Vagina (tissue), 2 donors: ENCODE results near the gene ADGRA3. TPM values are rescaled to one million over a fixed set of nuclear protein-coding genes. Genes with fewer than 3 reads are reported as not detected.

Source experiments
- DNase-seq, 2 donors: peaks; one replicate each; pipeline ENCODE4 v3.0.0-alpha.2; 2017; ENCODE audit errors: extremely low spot score in 2 of 2
- H3K27ac ChIP-seq: fragments of 200-600 bp; sonication (generic); one replicate; pipeline ENCODE4 v1.5.1; 2019
- H3K27me3 ChIP-seq: fragments of 200-600 bp; sonication (generic); one replicate; pipeline ENCODE4 v1.5.1; 2019
- H3K36me3 ChIP-seq, 2 donors: fragments of 200-600 bp; sonication (generic); one replicate each; pipeline ENCODE4 v1.5.1; 2017 to 2019
- H3K4me1 ChIP-seq: fragments of 200-600 bp; sonication (generic); one replicate; pipeline ENCODE4 v1.5.1; 2019
- H3K4me3 ChIP-seq, 2 donors: fragments of 200-600 bp; sonication (generic); 1 replicate in 1 of 2; 2 replicates in 1 of 2; pipeline ENCODE4 v1.5.1; 2016 to 2019
- H3K9me3 ChIP-seq: fragments of 200-600 bp; sonication (generic); one replicate; pipeline ENCODE4 v1.5.1; 2019
- POLR2A ChIP-seq, 2 donors: fragments of 450-650 bp; IDR thresholded peaks; one replicate each; pipeline ENCODE4 v1.6.1; 2017; ENCODE audit warnings: antibody characterized with exemption in 2 of 2, mild to moderate bottlenecking in 2 of 2, moderate library complexity in 2 of 2
- POLR2AphosphoS5 ChIP-seq, 2 donors: sonication (generic); formaldehyde crosslinking; IDR thresholded peaks; one replicate each; pipeline ENCODE4 v1.9.0; 2017; ENCODE audit warnings: antibody characterized with exemption in 2 of 2, mild to moderate bottlenecking in 2 of 2, low read depth in 1 of 2; ENCODE audit not compliant: insufficient read depth in 1 of 2
- intact Hi-C: fragments of 100-400 bp; cut with DNase I; formaldehyde crosslinking; loops from one replicate; pipeline ENCODE4 v1.15.1; 2023
- total RNA-seq: library from RNA; depleted of rRNA; stranded (reverse); fragments of >200 nt; gene quantifications from one replicate; pipeline ENCODE4 v1.2.3, GENCODE V29; 2016
- TF ChIP-seq, protein P1 (sequence below), 3 experiments: fragments of 450-650 bp in 2 of 3; fragments of 200-600 bp in 1 of 3; sonication (generic) in 1 of 3; IDR thresholded peaks; one replicate each; pipeline ENCODE4 v1.5.1; 2017 to 2019; ENCODE audit warnings: antibody characterized with exemption in 3 of 3, mild to moderate bottlenecking in 2 of 3, moderate library complexity in 2 of 3

The ADGRA3 gene
- total RNA-seq, 1 donor from 2014 or later = 23.3 TPM

DNA sequence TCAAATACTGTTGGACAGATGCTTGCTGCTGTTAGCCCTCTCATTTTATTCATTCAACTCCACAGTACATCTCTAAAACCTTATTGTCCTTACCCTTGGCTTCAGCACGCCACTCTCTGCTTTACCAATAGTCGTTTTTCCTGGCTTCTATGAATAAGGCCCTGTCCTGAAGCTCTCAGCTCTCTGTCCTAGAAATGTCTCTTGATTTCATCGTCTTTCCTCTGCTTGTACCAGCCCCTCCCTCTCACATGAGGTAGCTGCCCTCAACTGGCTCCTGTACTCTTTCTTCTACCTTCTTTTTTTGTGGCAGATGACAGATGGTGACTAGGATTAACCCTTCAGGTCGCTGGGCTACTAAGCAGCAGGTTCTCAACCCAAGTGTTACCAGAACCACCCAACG, 11.4 kb downstream of the ADGRA3 start:
- Histone ChIP-seq H3K27ac (no peak overlapping the region), H3K27me3 (no peaks in the 10 kb centered on the region), H3K4me3 (no peak overlapping the region), H3K36me3 (no peaks in the 10 kb centered on the region), H3K9me3 (no peaks in the 10 kb centered on the region), H3K4me1 (peaks cover 24% of the 10 kb centered on the region)
- DNase-seq = no peak
- intact Hi-C loops = loop anchor here (5.0 kb wide), 1 partner anchor 1288 kb away; no protein-coding TSS in a partner anchor
- TF ChIP-seq POLR2A (IDR thresholded peaks at IDR 0.05) (no peak), POLR2AphosphoS5 (IDR thresholded peaks at IDR 0.05; ENCODE audit: insufficient read depth in 1 of 2, low read depth in 1 of 2) (no peak)
- TF ChIP-seq, protein P1, sequence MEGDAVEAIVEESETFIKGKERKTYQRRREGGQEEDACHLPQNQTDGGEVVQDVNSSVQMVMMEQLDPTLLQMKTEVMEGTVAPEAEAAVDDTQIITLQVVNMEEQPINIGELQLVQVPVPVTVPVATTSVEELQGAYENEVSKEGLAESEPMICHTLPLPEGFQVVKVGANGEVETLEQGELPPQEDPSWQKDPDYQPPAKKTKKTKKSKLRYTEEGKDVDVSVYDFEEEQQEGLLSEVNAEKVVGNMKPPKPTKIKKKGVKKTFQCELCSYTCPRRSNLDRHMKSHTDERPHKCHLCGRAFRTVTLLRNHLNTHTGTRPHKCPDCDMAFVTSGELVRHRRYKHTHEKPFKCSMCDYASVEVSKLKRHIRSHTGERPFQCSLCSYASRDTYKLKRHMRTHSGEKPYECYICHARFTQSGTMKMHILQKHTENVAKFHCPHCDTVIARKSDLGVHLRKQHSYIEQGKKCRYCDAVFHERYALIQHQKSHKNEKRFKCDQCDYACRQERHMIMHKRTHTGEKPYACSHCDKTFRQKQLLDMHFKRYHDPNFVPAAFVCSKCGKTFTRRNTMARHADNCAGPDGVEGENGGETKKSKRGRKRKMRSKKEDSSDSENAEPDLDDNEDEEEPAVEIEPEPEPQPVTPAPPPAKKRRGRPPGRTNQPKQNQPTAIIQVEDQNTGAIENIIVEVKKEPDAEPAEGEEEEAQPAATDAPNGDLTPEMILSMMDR (IDR thresholded peaks at IDR 0.05) = no peak

DNA sequence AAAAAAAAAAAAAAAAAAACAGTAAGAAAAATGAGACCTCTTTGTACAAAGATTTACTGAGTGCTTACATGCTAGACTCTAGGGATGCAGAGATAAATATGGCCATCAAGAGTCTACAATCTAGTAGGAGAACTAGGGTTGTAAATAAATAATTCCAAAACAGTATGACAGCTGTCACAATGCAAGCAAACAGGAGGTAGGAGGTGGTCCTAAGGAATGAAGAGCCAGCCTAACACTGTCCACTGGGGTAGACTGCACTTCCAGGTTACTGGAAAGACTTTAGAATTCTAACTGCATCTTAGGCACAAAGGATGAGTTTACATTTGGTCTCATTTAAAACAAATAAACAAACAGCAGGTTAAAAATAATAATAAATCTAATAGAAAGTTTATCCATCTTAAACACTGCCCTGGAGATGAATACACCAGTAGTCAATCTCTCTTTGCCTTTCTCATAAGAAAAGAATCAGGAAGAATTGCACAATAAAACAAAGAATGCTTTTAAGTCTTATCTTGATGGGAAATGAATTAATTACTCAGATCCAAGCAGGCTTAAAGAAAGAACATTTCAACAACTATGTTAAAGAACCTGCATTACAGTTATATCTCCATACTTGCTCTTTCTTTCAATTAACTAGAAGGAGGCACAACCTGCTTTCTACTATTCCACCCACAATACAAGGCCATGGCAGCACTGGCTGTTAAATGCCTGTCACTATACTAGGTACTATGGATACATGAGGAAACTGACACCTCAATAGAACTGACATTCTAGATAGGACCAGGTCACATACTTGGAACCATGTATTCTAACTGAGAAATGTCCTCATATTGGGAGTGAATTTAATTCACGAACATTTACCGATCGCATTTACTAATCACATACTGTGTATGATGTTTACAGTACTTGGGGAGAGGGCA, 12.7 kb downstream of the ADGRA3 start:
- peaks cover 23% of the 10 kb centered on the region for H3K4me1 ChIP-seq
- no peak overlapping the region for H3K27ac ChIP-seq
- no peaks in the 10 kb centered on the region for H3K9me3 ChIP-seq
- H3K4me3 ChIP-seq = no peak overlapping the region
- H3K36me3 ChIP-seq = no peaks in the 10 kb centered on the region
- H3K27me3 ChIP-seq = no peaks in the 10 kb centered on the region
- no peak for DNase-seq
- TF ChIP-seq, protein P1 (IDR thresholded peaks at IDR 0.05) = no peak
- TF ChIP-seq POLR2A (IDR thresholded peaks at IDR 0.05) (no peak), POLR2AphosphoS5 (IDR thresholded peaks at IDR 0.05; ENCODE audit: insufficient read depth in 1 of 2, low read depth in 1 of 2) (no peak)
- intact Hi-C loops = loop anchor here (5.0 kb wide), 1 partner anchor 1289 kb away; no protein-coding TSS in a partner anchor

DNA sequence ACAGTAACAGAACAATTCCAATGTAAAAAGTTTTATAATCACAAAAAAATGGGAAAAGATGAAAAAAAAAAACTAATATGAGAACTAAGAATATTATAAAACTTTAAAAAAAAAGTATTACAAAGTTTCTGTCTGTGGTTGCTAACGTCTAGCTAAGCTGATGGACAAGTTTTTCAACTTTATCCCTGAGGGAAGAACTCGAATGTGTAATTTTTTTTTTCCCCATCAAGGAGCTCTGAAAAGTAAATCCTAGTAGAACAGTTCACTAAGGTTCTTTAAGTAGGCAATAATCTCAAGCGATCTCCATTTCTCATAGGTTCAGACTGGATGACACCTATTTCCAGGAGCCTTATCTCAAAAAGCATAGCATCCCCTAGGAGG, 14.2 kb downstream of the ADGRA3 start:
- no peak overlapping the region for H3K27ac ChIP-seq
- DNase-seq = no peak
- intact Hi-C loops = loop anchor here (5.0 kb wide), 1 partner anchor 1291 kb away; no protein-coding TSS in a partner anchor

DNA sequence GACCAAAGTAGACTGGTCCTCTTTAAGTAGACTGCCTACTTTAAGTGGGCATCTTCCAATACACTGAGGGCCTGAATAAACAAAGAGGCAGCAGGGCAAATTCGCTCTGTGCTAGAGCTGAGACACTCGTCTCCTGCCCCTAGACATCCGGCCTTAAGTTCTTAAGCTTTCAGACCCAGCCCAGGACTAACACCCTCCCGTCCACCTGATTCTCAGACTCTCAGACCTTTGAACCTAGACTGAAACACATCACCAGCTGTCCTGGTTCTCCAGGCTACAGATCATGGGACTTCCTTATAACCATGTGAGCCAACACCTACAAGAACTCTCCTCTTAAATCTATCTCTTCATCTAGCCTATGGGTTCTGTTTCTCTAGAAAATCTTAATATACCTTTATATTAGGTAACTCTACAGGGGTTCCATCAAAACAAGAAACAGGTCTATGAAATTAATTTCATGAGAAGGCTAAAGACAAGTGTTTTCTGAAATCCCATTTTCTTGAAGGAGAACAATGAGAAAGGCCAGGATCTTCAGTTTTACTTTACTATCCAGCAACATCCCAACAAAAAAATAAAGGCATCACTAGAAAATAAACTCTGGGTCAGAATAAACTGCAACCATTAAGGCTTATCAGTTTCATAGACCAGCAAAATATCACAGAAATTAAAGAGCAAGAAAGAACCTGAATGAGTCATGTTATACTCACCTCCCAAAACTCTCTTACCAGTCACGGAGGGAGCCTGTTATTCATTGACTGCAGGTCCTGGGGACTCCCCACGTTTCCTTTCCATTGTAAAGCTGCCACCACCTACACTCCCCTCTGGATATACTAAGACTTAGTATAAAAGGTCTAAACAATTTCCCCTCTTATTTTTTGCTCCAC, 14.8 kb downstream of the ADGRA3 start:
- intact Hi-C loops = loop anchor here (5.0 kb wide), 1 partner anchor 1291 kb away; no protein-coding TSS in a partner anchor
- H3K4me1 ChIP-seq = peaks cover 19% of the 10 kb centered on the region
- TF ChIP-seq, protein P1 (IDR thresholded peaks at IDR 0.05) = no peak
- TF ChIP-seq POLR2AphosphoS5 (IDR thresholded peaks at IDR 0.05; ENCODE audit: insufficient read depth in 1 of 2, low read depth in 1 of 2) (no peak), POLR2A (IDR thresholded peaks at IDR 0.05) (no peak)
- H3K27ac ChIP-seq = peak overlapping the region; percentile 24
- H3K4me3 ChIP-seq = no peak overlapping the region
- no peaks in the 10 kb centered on the region for H3K27me3 ChIP-seq
- no peaks in the 10 kb centered on the region for H3K36me3 ChIP-seq
- no peaks in the 10 kb centered on the region for H3K9me3 ChIP-seq
- DNase-seq = no peak

More for the DNA sequence above, 14.2 kb downstream of the ADGRA3 start:
- Histone ChIP-seq H3K9me3 (no peaks in the 10 kb centered on the region), H3K36me3 (no peaks in the 10 kb centered on the region), H3K27me3 (no peaks in the 10 kb centered on the region), H3K4me1 (peaks cover 19% of the 10 kb centered on the region), H3K4me3 (no peak overlapping the region)
- TF ChIP-seq POLR2A (IDR thresholded peaks at IDR 0.05) (no peak), POLR2AphosphoS5 (IDR thresholded peaks at IDR 0.05; ENCODE audit: insufficient read depth in 1 of 2, low read depth in 1 of 2) (no peak)
- TF ChIP-seq, protein P1 (IDR thresholded peaks at IDR 0.05) = no peak
